MCF 10A (cell line): ENCODE data around the gene PRKG1. TPM values are rescaled to one million over a fixed set of nuclear protein-coding genes. Genes with fewer than 3 reads are reported as not detected.

ENCODE experiments used
- BruUV-seq: library from RNA; stranded (reverse); fragments of 400-500 nt; replicated peaks from 2 replicates; lab custom pipeline; 2021; lab: Mats Ljungman, UMichigan
- CTCF ChIA-PET: fragments of 300-600 bp; sonication (Branson Sonifier 250); formaldehyde crosslinking; extraction: SDS; loops from one replicate; lab custom pipeline; 2021; ENCODE audit warnings: antibody characterized with exemption, inconsistent platforms; lab: Yijun Ruan, JAX
- POLR2A ChIA-PET: fragments of 300-600, 350-650 bp; sonication (Branson Sonifier 250); formaldehyde crosslinking; extraction: SDS; loops from one replicate; lab custom pipeline; 2020; ENCODE audit warnings: antibody characterized with exemption, inconsistent platforms; lab: Yijun Ruan, JAX
- DNase-seq: peaks from one replicate; pipeline ENCODE4 v3.0.0-alpha.2; 2018; ENCODE audit not compliant: unreplicated experiment
- H3K27ac Mint-ChIP-seq: one replicate; pipeline ENCODE4 v1.8.0; 2022; ENCODE audit warnings: mild to moderate bottlenecking, low read depth, mixed read lengths; ENCODE audit not compliant: unreplicated experiment
- H3K27me3 Mint-ChIP-seq: one replicate; pipeline ENCODE4 v1.8.0; 2022; ENCODE audit warnings: mixed read lengths; ENCODE audit not compliant: insufficient read depth, unreplicated experiment
- H3K36me3 Mint-ChIP-seq: one replicate; pipeline ENCODE4 v1.8.0; 2022; ENCODE audit warnings: mild to moderate bottlenecking, moderate library complexity, mixed read lengths; ENCODE audit not compliant: insufficient read depth, unreplicated experiment
- H3K4me1 Mint-ChIP-seq: one replicate; pipeline ENCODE4 v1.8.0; 2022; ENCODE audit warnings: mixed read lengths; ENCODE audit not compliant: insufficient read depth, unreplicated experiment
- H3K4me3 Mint-ChIP-seq: one replicate; pipeline ENCODE4 v1.8.0; 2022; ENCODE audit warnings: mild to moderate bottlenecking, moderate library complexity, mixed read lengths; ENCODE audit not compliant: unreplicated experiment
- H3K9me3 Mint-ChIP-seq: one replicate; pipeline ENCODE4 v1.8.0; 2022; ENCODE audit warnings: mixed read lengths; ENCODE audit not compliant: unreplicated experiment
- intact Hi-C: fragments of 100-400 bp; cut with micrococcal nuclease; formaldehyde crosslinking; loops from 2 replicates; pipeline ENCODE4 v1.14.1; 2022
- total RNA-seq: library from RNA; stranded (reverse); gene quantifications from 2 replicates; pipeline ENCODE4 v1.2.3, GENCODE V29; 2022
- TF ChIP-seq, protein P1 (sequence below): fragments of 200-600 bp; IDR thresholded peaks from one replicate; pipeline ENCODE4 v1.8.0; 2022; ENCODE audit warnings: antibody characterized with exemption, mild to moderate bottlenecking; ENCODE audit not compliant: unreplicated experiment

The PRKG1 gene
- total RNA-seq, 1 experiment from 2014 or later = 0.09 TPM

DNA sequence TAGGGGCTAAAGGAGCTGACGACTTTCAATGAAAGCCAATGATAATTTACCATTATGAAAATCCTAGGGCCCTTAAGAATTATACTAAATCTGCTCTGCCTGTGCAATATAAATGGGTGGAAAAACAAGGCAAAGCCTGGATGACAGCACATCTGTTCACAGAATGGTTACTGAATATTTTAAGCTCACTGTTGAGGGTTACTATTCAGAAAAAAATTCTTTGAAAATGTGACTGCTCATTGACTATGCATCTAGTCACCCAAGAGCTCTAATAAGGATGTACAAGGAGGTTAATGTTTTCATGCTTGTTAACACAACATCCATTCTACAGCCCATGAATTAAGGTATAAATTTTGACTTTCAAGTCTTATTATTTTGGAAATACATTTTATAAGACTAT is 1248.6 kb downstream of the PRKG1 start:
- ChIA-PET CTCF (interaction anchor here (0.9 to 1.5 kb wide), 3 partner anchors 55 to 165 kb away, joined by 3 read pairs; no protein-coding TSS in a partner anchor), POLR2A (interaction anchor here (0.7 kb wide), 1 partner anchor 165 kb away, joined by 3 read pairs; no protein-coding TSS in a partner anchor)
- H3K4me1 Mint-ChIP-seq = peaks cover 17% of the 10 kb centered on the region
- intact Hi-C loops = no loop called here
- no peaks in the 10 kb centered on the region for H3K9me3 Mint-ChIP-seq
- peaks cover 17% of the 10 kb centered on the region for H3K36me3 Mint-ChIP-seq
- TF ChIP-seq, protein P1, sequence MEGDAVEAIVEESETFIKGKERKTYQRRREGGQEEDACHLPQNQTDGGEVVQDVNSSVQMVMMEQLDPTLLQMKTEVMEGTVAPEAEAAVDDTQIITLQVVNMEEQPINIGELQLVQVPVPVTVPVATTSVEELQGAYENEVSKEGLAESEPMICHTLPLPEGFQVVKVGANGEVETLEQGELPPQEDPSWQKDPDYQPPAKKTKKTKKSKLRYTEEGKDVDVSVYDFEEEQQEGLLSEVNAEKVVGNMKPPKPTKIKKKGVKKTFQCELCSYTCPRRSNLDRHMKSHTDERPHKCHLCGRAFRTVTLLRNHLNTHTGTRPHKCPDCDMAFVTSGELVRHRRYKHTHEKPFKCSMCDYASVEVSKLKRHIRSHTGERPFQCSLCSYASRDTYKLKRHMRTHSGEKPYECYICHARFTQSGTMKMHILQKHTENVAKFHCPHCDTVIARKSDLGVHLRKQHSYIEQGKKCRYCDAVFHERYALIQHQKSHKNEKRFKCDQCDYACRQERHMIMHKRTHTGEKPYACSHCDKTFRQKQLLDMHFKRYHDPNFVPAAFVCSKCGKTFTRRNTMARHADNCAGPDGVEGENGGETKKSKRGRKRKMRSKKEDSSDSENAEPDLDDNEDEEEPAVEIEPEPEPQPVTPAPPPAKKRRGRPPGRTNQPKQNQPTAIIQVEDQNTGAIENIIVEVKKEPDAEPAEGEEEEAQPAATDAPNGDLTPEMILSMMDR = no peak
- H3K27me3 Mint-ChIP-seq = no peaks in the 10 kb centered on the region
- H3K4me3 Mint-ChIP-seq = no peak overlapping the region
- no peak overlapping the region for H3K27ac Mint-ChIP-seq
- no TSS peak for BruUV-seq
- DNase-seq = no peak

DNA sequence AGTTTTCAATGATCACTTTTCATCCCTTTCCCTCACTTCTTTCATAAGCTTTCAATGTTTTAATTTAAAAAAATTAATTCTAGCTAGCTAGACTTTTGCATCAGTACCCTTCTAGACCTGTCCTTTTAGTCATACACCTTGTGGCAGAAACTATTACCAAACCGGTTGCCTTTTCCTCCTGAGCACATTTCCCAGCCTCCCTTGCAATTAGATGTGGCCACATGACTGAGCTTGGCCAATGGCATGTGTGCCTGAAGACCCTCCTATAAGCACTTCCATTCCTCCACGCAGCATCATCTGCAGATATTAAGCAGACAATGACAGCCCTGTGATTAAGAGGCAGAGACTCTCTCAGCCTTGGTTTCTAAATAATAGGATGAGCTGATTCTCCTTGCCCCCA is 1252.1 kb downstream of the PRKG1 start:
- H3K4me1 Mint-ChIP-seq = no peaks in the 10 kb centered on the region
- H3K27ac Mint-ChIP-seq = no peak overlapping the region
- BruUV-seq = no TSS peak
- intact Hi-C loops = no loop called here
- H3K4me3 Mint-ChIP-seq = no peak overlapping the region
- ChIA-PET CTCF (interaction anchor here (1.1 kb wide), 1 partner anchor 148 kb away, joined by 4 read pairs; no protein-coding TSS in a partner anchor), POLR2A (no interaction called here)
- no peaks in the 10 kb centered on the region for H3K36me3 Mint-ChIP-seq
- no peak for DNase-seq
- TF ChIP-seq, protein P1 = no peak
- H3K27me3 Mint-ChIP-seq = no peaks in the 10 kb centered on the region
- no peaks in the 10 kb centered on the region for H3K9me3 Mint-ChIP-seq

DNA sequence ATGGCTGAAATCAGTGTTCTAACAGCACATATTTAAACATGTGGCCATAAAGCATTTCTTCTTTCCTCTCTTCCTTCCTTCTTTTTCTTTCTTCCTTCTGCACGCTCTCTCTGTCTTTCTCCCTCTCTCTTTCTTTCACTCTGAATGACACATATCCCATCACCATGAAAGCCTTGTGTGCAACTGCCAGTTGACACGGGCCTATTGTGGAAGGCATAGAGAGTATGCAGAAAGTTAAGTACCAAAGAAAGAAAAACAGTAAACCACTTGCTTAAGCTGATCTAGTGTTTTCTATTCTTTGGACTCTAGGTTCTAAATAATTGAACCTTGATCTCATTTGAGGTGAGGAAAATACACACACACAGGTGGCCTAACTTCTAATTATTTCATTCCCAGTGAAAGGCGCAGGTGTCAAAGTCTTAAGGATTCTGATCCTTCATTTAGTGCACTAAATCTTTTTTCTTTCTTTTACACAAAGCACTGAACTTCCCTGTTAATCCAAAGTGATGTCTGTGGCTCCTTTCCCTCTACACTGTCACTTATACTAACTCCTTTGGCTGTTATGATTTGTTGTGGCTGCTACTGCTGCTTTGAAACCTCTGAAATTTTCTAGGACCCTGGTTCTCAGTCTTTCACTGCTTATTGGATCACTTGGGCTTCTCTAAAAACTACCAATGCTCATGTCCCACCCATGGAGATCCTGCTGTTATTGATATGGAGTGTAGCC is 1257.5 kb downstream of the PRKG1 start:
- H3K27me3 Mint-ChIP-seq = no peaks in the 10 kb centered on the region
- BruUV-seq = no TSS peak
- no peaks in the 10 kb centered on the region for H3K36me3 Mint-ChIP-seq
- H3K27ac Mint-ChIP-seq = no peak overlapping the region
- DNase-seq = no peak
- TF ChIP-seq, protein P1 = no peak
- intact Hi-C loops = no loop called here
- H3K4me1 Mint-ChIP-seq = peaks cover 7% of the 10 kb centered on the region
- ChIA-PET CTCF (interaction anchor here (0.6 kb wide), 1 partner anchor 103 kb away, joined by 9 read pairs; no protein-coding TSS in a partner anchor), POLR2A (interaction anchor here (1.1 kb wide), 1 partner anchor 13 kb away, joined by 4 read pairs; no protein-coding TSS in a partner anchor)
- no peak overlapping the region for H3K4me3 Mint-ChIP-seq
- H3K9me3 Mint-ChIP-seq = no peaks in the 10 kb centered on the region

DNA sequence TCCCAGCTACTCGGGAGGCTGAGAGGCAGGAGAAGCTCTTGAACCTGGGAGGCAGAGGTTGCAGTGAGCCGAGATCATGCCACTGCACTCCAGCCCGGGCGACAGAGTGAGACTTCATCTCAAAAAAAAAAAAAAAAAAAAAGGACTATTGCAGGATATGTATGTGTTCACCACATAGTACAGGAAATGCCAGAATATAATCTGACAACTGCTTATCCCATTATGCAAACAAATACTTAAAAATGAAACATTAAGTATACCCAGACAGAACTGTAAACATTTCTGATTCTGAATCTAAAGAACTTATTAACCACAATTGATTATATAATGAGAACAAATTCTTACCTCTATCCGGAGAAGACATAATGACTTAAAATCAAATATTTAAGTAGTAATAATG is 1258.5 kb downstream of the PRKG1 start:
- peaks cover 7% of the 10 kb centered on the region for H3K4me1 Mint-ChIP-seq
- BruUV-seq = no TSS peak
- DNase-seq = no peak
- no peak overlapping the region for H3K27ac Mint-ChIP-seq
- H3K9me3 Mint-ChIP-seq = no peaks in the 10 kb centered on the region
- TF ChIP-seq, protein P1 = no peak
- ChIA-PET CTCF (interaction anchor here (0.6 kb wide), 1 partner anchor 34 kb away, joined by 3 read pairs; no protein-coding TSS in a partner anchor), POLR2A (no interaction called here)
- no peak overlapping the region for H3K4me3 Mint-ChIP-seq
- H3K36me3 Mint-ChIP-seq = no peaks in the 10 kb centered on the region
- H3K27me3 Mint-ChIP-seq = no peaks in the 10 kb centered on the region
- intact Hi-C loops = no loop called here
